HEK293 (cell line): ENCODE data around the gene CCDC24.

Experiments used
- CTCF ChIA-PET: fragments of 350-600 bp; formaldehyde crosslinking; extraction: SDS; loops from one replicate; lab custom pipeline; 2021; ENCODE audit warnings: antibody characterized with exemption; lab: Yijun Ruan, JAX
- POLR2A ChIA-PET: fragments of 300-600 bp; formaldehyde crosslinking; extraction: SDS; loops from one replicate; lab custom pipeline; 2020; ENCODE audit warnings: antibody characterized with exemption, inconsistent platforms; lab: Yijun Ruan, JAX
- H3K27ac ChIP-seq: fragments of 200-500 bp; sonication (Bioruptor generic); 2 replicates; pipeline ENCODE4 v1.5.1; 2014; ENCODE audit warnings: low read depth, low read length, control low read depth, inconsistent platforms; ENCODE audit errors: extremely low read depth
- H3K36me3 ChIP-seq, 2 experiments: fragments of 200-500 bp in 1 of 2; sonication (Bioruptor generic) in 1 of 2; 1 replicate in 1 of 2; 2 replicates in 1 of 2; pipeline ENCODE4 v1.5.1; 2014 to 2017; ENCODE audit warnings: inconsistent platforms in 2 of 2, low read length in 2 of 2; ENCODE audit not compliant: control insufficient read depth in 2 of 2, insufficient read depth in 1 of 2
- H3K4me1 ChIP-seq: fragments of 200-500 bp; sonication (Bioruptor generic); 2 replicates; pipeline ENCODE4 v1.5.1; 2014; ENCODE audit warnings: mild to moderate bottlenecking, low read length, inconsistent platforms; ENCODE audit not compliant: control insufficient read depth, insufficient read depth
- H3K4me3 ChIP-seq: 2 replicates; pipeline ENCODE4 v1.5.1; 2011; ENCODE audit warnings: low read depth, mild to moderate bottlenecking, control low read depth, low read length, moderate library complexity
- H3K9me3 ChIP-seq: fragments of 200-500 bp; sonication (Bioruptor generic); 2 replicates; pipeline ENCODE4 v1.5.1; 2014; ENCODE audit warnings: low read depth, low read length, inconsistent platforms; ENCODE audit not compliant: control insufficient read depth, insufficient read depth
- ATF2 ChIP-seq: fragments of 450-650 bp; formaldehyde crosslinking; IDR thresholded peaks from 2 replicates; pipeline ENCODE4 v1.5.1; 2016; ENCODE audit warnings: missing biosample characterization, missing genetic modification characterization, low read depth
- EGR2 ChIP-seq: fragments of 450-650 bp; formaldehyde crosslinking; IDR thresholded peaks from 2 replicates; pipeline ENCODE4 v1.5.1; 2016; ENCODE audit warnings: low read depth, missing biosample characterization, missing genetic modification characterization
- KLF10 ChIP-seq: fragments of 450-650 bp; IDR thresholded peaks from 2 replicates; pipeline ENCODE4 v1.5.1; 2018; ENCODE audit warnings: missing biosample characterization, mild to moderate bottlenecking, missing genetic modification characterization
- KLF16 ChIP-seq: fragments of 450-650 bp; formaldehyde crosslinking; IDR thresholded peaks from 2 replicates; pipeline ENCODE4 v1.5.1; 2017; ENCODE audit warnings: missing biosample characterization, missing genetic modification characterization
- MEIS1 ChIP-seq: sonication (generic); formaldehyde crosslinking; IDR thresholded peaks from 2 replicates; pipeline ENCODE4 v1.8.1; 2022; ENCODE audit warnings: missing genetic modification reagents, mild to moderate bottlenecking, borderline replicate concordance
- TRIM28 ChIP-seq: IDR thresholded peaks from 2 replicates; pipeline ENCODE4 v1.6.1; 2011; ENCODE audit warnings: low read length, control low read depth, borderline replicate concordance
- ZBTB21 ChIP-seq: fragments of 450-650 bp; formaldehyde crosslinking; IDR thresholded peaks from 2 replicates; pipeline ENCODE4 v1.5.1; 2017; ENCODE audit warnings: missing biosample characterization, missing genetic modification characterization
- ZBTB26 ChIP-seq: fragments of 450-650 bp; formaldehyde crosslinking; optimal IDR thresholded peaks from 2 replicates; pipeline ENCODE3; 2016; ENCODE audit warnings: missing biosample characterization, mild to moderate bottlenecking, missing genetic modification characterization
- ZEB2 ChIP-seq: fragments of 450-650 bp; formaldehyde crosslinking; IDR thresholded peaks from 2 replicates; pipeline ENCODE4 v1.5.1; 2016; ENCODE audit warnings: missing biosample characterization, missing genetic modification characterization
- ZNF133 ChIP-seq: fragments of 450-650 bp; formaldehyde crosslinking; IDR thresholded peaks from 2 replicates; pipeline ENCODE4 v1.5.1; 2016; ENCODE audit warnings: missing biosample characterization, missing genetic modification characterization
- ZNF175 ChIP-seq: fragments of 450-650 bp; formaldehyde crosslinking; IDR thresholded peaks from 2 replicates; pipeline ENCODE4 v1.5.1; 2016; ENCODE audit warnings: missing biosample characterization, missing genetic modification characterization
- ZNF24 ChIP-seq: fragments of 450-650 bp; formaldehyde crosslinking; IDR thresholded peaks from 2 replicates; pipeline ENCODE4 v1.5.1; 2016; ENCODE audit warnings: missing biosample characterization, missing genetic modification characterization
- ZNF335 ChIP-seq: fragments of 450-650 bp; formaldehyde crosslinking; conservative IDR thresholded peaks from 2 replicates; pipeline ENCODE4 v1.5.1; 2016; ENCODE audit warnings: missing biosample characterization, missing genetic modification characterization
- ZNF558 ChIP-seq: fragments of 450-650 bp; formaldehyde crosslinking; IDR thresholded peaks from 2 replicates; pipeline ENCODE4 v1.5.1; 2016; ENCODE audit warnings: missing biosample characterization, missing genetic modification characterization
- ZNF600 ChIP-seq: fragments of 450-650 bp; formaldehyde crosslinking; IDR thresholded peaks from 2 replicates; pipeline ENCODE4 v1.5.1; 2016; ENCODE audit warnings: missing biosample characterization, missing genetic modification characterization
- ZNF626 ChIP-seq: fragments of 450-650 bp; sonication (Bioruptor Pico); formaldehyde crosslinking; IDR thresholded peaks from 2 replicates; pipeline ENCODE4 v1.5.1; 2018; ENCODE audit warnings: missing biosample characterization, missing genetic modification characterization, inconsistent platforms
- ZNF629 ChIP-seq: fragments of 450-650 bp; formaldehyde crosslinking; IDR thresholded peaks from 2 replicates; pipeline ENCODE4 v1.5.1; 2017; ENCODE audit warnings: missing biosample characterization, missing genetic modification characterization
- ZNF639 ChIP-seq: fragments of 450-650 bp; formaldehyde crosslinking; IDR thresholded peaks from 2 replicates; pipeline ENCODE4 v1.5.1; 2016; ENCODE audit warnings: missing biosample characterization, missing genetic modification characterization
- TF ChIP-seq, protein P1 (sequence below): fragments of 450-650 bp; formaldehyde crosslinking; IDR thresholded peaks from 2 replicates; pipeline ENCODE4 v1.5.1; 2016; ENCODE audit warnings: missing biosample characterization, missing genetic modification characterization
- TF ChIP-seq, protein P2 (sequence below): fragments of 450-650 bp; formaldehyde crosslinking; IDR thresholded peaks from 2 replicates; pipeline ENCODE4 v1.5.1; 2017; ENCODE audit warnings: missing biosample characterization, missing genetic modification characterization

CCDC24 gene

DNA sequence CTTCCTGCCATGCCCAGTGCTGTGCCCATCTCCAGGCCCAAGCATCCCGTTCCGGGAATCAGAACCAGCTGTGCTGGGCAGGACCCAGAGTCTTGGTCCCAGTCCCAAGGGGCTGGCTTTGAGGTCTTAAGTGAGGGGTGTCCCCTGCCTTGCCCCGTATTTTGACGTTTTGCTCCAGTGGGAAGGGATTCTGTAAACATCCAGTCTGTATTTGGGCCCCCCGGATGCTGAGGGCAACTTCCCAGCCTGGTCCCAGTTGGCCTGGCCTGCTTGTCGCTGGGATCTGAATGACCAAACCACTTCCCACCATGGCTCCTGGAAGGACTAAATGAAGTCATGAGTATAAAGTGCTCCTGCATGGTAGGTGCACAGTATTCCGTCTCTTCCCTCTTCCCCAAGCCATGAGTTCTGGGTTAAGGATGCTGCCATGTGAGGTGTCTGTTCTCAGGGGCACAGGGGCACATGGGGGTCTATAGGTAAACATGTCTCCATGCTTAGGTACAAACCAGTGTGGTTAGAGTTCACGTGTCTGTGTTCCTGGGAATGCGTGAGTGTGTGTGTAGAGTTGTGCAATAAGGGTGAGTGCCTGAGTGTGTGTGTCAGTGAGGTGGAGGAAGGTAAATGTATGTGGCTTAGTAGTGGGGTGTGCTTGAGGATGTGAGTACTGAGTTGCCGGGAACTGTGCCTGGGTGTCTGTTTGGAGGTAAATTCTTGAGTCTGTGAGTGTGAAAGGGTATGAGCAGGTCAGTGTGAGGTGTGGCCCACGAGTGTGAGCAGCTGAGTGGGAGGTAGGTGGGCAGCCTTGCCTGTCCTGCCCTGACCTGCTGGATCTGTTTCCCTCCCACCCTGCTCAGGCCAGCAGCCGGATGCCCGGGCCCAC, 10.9 kb upstream of the CCDC24 start (continued):
- TF ChIP-seq, protein P1, sequence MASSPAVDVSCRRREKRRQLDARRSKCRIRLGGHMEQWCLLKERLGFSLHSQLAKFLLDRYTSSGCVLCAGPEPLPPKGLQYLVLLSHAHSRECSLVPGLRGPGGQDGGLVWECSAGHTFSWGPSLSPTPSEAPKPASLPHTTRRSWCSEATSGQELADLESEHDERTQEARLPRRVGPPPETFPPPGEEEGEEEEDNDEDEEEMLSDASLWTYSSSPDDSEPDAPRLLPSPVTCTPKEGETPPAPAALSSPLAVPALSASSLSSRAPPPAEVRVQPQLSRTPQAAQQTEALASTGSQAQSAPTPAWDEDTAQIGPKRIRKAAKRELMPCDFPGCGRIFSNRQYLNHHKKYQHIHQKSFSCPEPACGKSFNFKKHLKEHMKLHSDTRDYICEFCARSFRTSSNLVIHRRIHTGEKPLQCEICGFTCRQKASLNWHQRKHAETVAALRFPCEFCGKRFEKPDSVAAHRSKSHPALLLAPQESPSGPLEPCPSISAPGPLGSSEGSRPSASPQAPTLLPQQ = 0 out of 2 replicates have a peak, but pooled peaks have one; percentile 25
- TF ChIP-seq ZEB2 (tag by site-specific recombination) = peak; percentile 27; the same call in 1 of the 2 replicates
- TF ChIP-seq ZNF335 (tag by site-specific recombination) = peak; percentile 43; the same call in 1 of the 2 replicates

DNA sequence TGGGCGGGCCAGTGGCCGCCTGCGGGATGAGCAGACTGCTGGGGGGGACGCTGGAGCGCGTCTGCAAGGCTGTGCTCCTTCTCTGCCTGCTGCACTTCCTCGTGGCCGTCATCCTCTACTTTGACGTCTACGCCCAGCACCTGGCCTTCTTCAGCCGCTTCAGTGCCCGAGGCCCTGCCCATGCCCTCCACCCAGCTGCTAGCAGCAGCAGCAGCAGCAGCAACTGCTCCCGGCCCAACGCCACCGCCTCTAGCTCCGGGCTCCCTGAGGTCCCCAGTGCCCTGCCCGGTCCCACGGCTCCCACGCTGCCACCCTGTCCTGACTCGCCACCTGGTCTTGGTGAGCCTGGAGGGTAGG, 10.3 kb upstream of the CCDC24 start:
- Histone ChIP-seq H3K27ac (no peak overlapping the region), H3K4me3 (no peak overlapping the region), H3K4me1 (peaks cover 3% of the 10 kb centered on the region; the same call in 1 of the 2 replicates), H3K36me3 (peaks cover 7 to 80% of the 10 kb centered on the region in 2 experiments), H3K9me3 (no peaks in the 10 kb centered on the region)
- CTCF ChIA-PET = no interaction called here
- POLR2A ChIA-PET = no interaction called here
- TF ChIP-seq KLF10 (tag by site-specific recombination) = no peak
- 0 out of 2 replicates have a peak, but pooled peaks have one; percentile 5 for TF ChIP-seq EGR2 (tag by site-specific recombination)
- TF ChIP-seq ZNF558 (tag by site-specific recombination) = no peak

GRCh38 chr1:43981636-43982035, 9.8 kb upstream of the CCDC24 start:
- no peaks in the 10 kb centered on the region for H3K9me3 ChIP-seq
- H3K36me3 ChIP-seq = peaks cover 7 to 80% of the 10 kb centered on the region in 2 experiments
- H3K27ac ChIP-seq = no peak overlapping the region
- H3K4me3 ChIP-seq = no peak overlapping the region
- ChIA-PET POLR2A (no interaction called here), CTCF (no interaction called here)
- peaks cover 3% of the 10 kb centered on the region; the same call in 1 of the 2 replicates for H3K4me1 ChIP-seq
- TF ChIP-seq KLF16 (tag by site-specific recombination) (no peak), ZNF133 (tag by site-specific recombination) (no peak), ZNF629 (tag by site-specific recombination) (no peak), MEIS1 (CRISPR knock-in tag) (no peak), ZNF175 (tag by site-specific recombination) (no peak), ZBTB26 (tag by site-specific recombination) (no peak), ZNF639 (tag by site-specific recombination) (no peak), ZNF24 (no peak), ZNF626 (tag by site-specific recombination) (no peak), ZNF600 (tag by site-specific recombination) (no peak), ATF2 (tag by site-specific recombination) (no peak), TRIM28 (no peak), ZBTB21 (tag by site-specific recombination) (no peak)
- TF ChIP-seq, protein P2, sequence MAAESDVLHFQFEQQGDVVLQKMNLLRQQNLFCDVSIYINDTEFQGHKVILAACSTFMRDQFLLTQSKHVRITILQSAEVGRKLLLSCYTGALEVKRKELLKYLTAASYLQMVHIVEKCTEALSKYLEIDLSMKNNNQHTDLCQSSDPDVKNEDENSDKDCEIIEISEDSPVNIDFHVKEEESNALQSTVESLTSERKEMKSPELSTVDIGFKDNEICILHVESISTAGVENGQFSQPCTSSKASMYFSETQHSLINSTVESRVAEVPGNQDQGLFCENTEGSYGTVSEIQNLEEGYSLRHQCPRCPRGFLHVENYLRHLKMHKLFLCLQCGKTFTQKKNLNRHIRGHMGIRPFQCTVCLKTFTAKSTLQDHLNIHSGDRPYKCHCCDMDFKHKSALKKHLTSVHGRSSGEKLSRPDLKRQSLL (tag by site-specific recombination) = no peak
